Trophoblast cell (in vitro differentiated cells and primary cell): ENCODE data around the gene NALCN.

Source experiments
- DNase-seq, 2 donors: peaks; one replicate each; pipeline ENCODE4 v3.0.0-alpha.2; 2016
- H2AFZ ChIP-seq: 2 replicates; pipeline ENCODE4 v1.6.1; 2013; ENCODE audit warnings: low read length, moderate library complexity, mild to moderate bottlenecking; ENCODE audit not compliant: insufficient read depth, poor library complexity
- H2AK5ac ChIP-seq: 2 replicates; pipeline ENCODE4 v1.6.1; 2013; ENCODE audit warnings: mild to moderate bottlenecking, low read length
- H2BK120ac ChIP-seq: 2 replicates; pipeline ENCODE4 v1.6.1; 2013; ENCODE audit warnings: low read length, mild to moderate bottlenecking, moderate library complexity; ENCODE audit not compliant: insufficient read depth, poor library complexity
- H2BK12ac ChIP-seq: 2 replicates; pipeline ENCODE4 v1.6.1; 2013; ENCODE audit warnings: mild to moderate bottlenecking, low read length, moderate library complexity
- H2BK5ac ChIP-seq: 2 replicates; pipeline ENCODE4 v1.6.1; 2013; ENCODE audit warnings: low read length, low read depth, moderate library complexity, mild to moderate bottlenecking; ENCODE audit not compliant: poor library complexity
- H3K14ac ChIP-seq: 2 replicates; pipeline ENCODE4 v1.6.1; 2013; ENCODE audit warnings: mild to moderate bottlenecking, low read length
- H3K18ac ChIP-seq: 2 replicates; pipeline ENCODE4 v1.6.1; 2013; ENCODE audit warnings: mild to moderate bottlenecking, low read length
- H3K23ac ChIP-seq: 2 replicates; pipeline ENCODE4 v1.6.1; 2013; ENCODE audit warnings: low read length
- H3K27ac ChIP-seq: 2 replicates; pipeline ENCODE4 v1.5.1; 2013; ENCODE audit warnings: low read depth, mild to moderate bottlenecking, inconsistent platforms, low read length, moderate library complexity
- H3K27me3 ChIP-seq: 2 replicates; pipeline ENCODE4 v1.6.1; 2013; ENCODE audit warnings: inconsistent platforms, mild to moderate bottlenecking, low read length, moderate library complexity; ENCODE audit not compliant: insufficient read depth
- H3K36me3 ChIP-seq, 2 experiments: 1 replicate in 1 of 2; 2 replicates in 1 of 2; pipeline ENCODE4 v1.6.1; 2013; ENCODE audit warnings: low read length in 2 of 2, mild to moderate bottlenecking in 2 of 2, moderate library complexity in 1 of 2; ENCODE audit not compliant: insufficient read depth in 2 of 2, control insufficient read depth in 1 of 2
- H3K4ac ChIP-seq: 2 replicates; pipeline ENCODE4 v1.6.1; 2013; ENCODE audit warnings: low read depth, mild to moderate bottlenecking, low read length, moderate library complexity
- H3K4me1 ChIP-seq, 2 experiments: 1 replicate in 1 of 2; 2 replicates in 1 of 2; pipeline ENCODE4 v1.6.1; 2013; ENCODE audit warnings: low read length in 2 of 2, mild to moderate bottlenecking in 2 of 2, moderate library complexity in 1 of 2; ENCODE audit not compliant: insufficient read depth in 2 of 2, control insufficient read depth in 1 of 2
- H3K4me2 ChIP-seq: 2 replicates; pipeline ENCODE4 v1.6.1; 2013; ENCODE audit warnings: inconsistent platforms, mild to moderate bottlenecking, low read length, moderate library complexity
- H3K4me3 ChIP-seq: 2 replicates; pipeline ENCODE4 v1.5.1; 2013; ENCODE audit warnings: mild to moderate bottlenecking, low read depth, low read length, inconsistent platforms
- H3K79me1 ChIP-seq: one replicate; pipeline ENCODE4 v1.6.1; 2013; ENCODE audit warnings: low read length
- H3K79me2 ChIP-seq: 2 replicates; pipeline ENCODE4 v1.6.1; 2013; ENCODE audit warnings: low read length, mild to moderate bottlenecking; ENCODE audit not compliant: control insufficient read depth, insufficient read depth, poor library complexity
- H3K9ac ChIP-seq: 2 replicates; pipeline ENCODE4 v1.6.1; 2013; ENCODE audit warnings: mild to moderate bottlenecking, low read length
- H3K9me3 ChIP-seq: 2 replicates; pipeline ENCODE4 v1.6.1; 2013; ENCODE audit warnings: low read depth, mild to moderate bottlenecking, control low read depth, inconsistent platforms, low read length; ENCODE audit not compliant: insufficient read depth
- H4K12ac ChIP-seq: 2 replicates; pipeline ENCODE4 v1.6.1; 2013; ENCODE audit warnings: low read depth, mild to moderate bottlenecking, low read length, moderate library complexity
- H4K8ac ChIP-seq: 2 replicates; pipeline ENCODE4 v1.6.1; 2013; ENCODE audit warnings: low read depth, mild to moderate bottlenecking, low read length, moderate library complexity
- H4K91ac ChIP-seq: one replicate; pipeline ENCODE4 v1.6.1; 2013; ENCODE audit warnings: low read depth, mild to moderate bottlenecking, low read length, moderate library complexity
- WGBS: extraction: QIAGEN DNeasy Blood & Tissue Kit; methylation state at CpG from one replicate; pipeline ENCODE4 v1.1.7; 2013; ENCODE audit warnings: missing lambda C conversion rate; ENCODE audit not compliant: insufficient read length, insufficient coverage; ENCODE audit errors: extremely low coverage; 5-methylcytosine and 5-hydroxymethylcytosine counted together

NALCN gene

GRCh38 chr13:101210774-101211173 is 205.5 kb downstream of the NALCN start:
- Histone ChIP-seq H3K4ac (no peak overlapping the region), H3K79me1 (no peaks in the 10 kb centered on the region), H3K23ac (no peak overlapping the region), H3K79me2 (no peaks in the 10 kb centered on the region), H3K36me3 (no peaks in the 10 kb centered on the region), H3K4me1 (no peaks in the 10 kb centered on the region), H3K27me3 (no peaks in the 10 kb centered on the region), H2AFZ (no peak overlapping the region), H3K4me3 (no peak overlapping the region), H2BK12ac (no peak overlapping the region), H3K18ac (no peak overlapping the region), H3K9me3 (peaks cover 2% of the 10 kb centered on the region), H3K4me2 (no peak overlapping the region), H3K9ac (no peak overlapping the region), H2BK5ac (no peak overlapping the region), H4K8ac (no peak overlapping the region), H2AK5ac (no peak overlapping the region), H4K12ac (no peak overlapping the region), H3K27ac (no peak overlapping the region), H3K14ac (no peak overlapping the region), H2BK120ac (no peak overlapping the region), H4K91ac (no peak overlapping the region)
- DNase-seq: no peak
- WGBS: no CpG with 5 or more reads among the region's 3 CpGs

- no peak overlapping the region for H2BK120ac ChIP-seq
- no peaks in the 10 kb centered on the region for H3K79me1 ChIP-seq
- H3K27ac ChIP-seq: no peak overlapping the region
- H4K91ac ChIP-seq: no peak overlapping the region
- no peaks in the 10 kb centered on the region for H3K36me3 ChIP-seq
- H2AFZ ChIP-seq: no peak overlapping the region
- H2BK12ac ChIP-seq: no peak overlapping the region
- WGBS: no CpG with 5 or more reads among the region's 4 CpGs
- H3K18ac ChIP-seq: no peak overlapping the region
- no peak overlapping the region for H2BK5ac ChIP-seq
- H4K12ac ChIP-seq: no peak overlapping the region
- H3K9ac ChIP-seq: no peak overlapping the region
- no peak for DNase-seq
- H3K4me1 ChIP-seq: no peaks in the 10 kb centered on the region
- no peak overlapping the region for H2AK5ac ChIP-seq
- H3K23ac ChIP-seq: no peak overlapping the region
- H3K4ac ChIP-seq: no peak overlapping the region
- no peak overlapping the region for H3K4me2 ChIP-seq
- H3K27me3 ChIP-seq: no peaks in the 10 kb centered on the region
- H3K79me2 ChIP-seq: no peaks in the 10 kb centered on the region
- no peak overlapping the region for H4K8ac ChIP-seq
- peaks cover 2% of the 10 kb centered on the region for H3K9me3 ChIP-seq
- no peak overlapping the region for H3K14ac ChIP-seq
- no peak overlapping the region for H3K4me3 ChIP-seq
Measured at GRCh38 chr13:101209206-101209893, 207.0 kb downstream of the NALCN start.

GRCh38 chr13:101205408-101205807 is 210.9 kb downstream of the NALCN start:
- Histone ChIP-seq H3K36me3 (no peaks in the 10 kb centered on the region), H3K18ac (no peak overlapping the region), H3K23ac (no peak overlapping the region), H3K9ac (no peak overlapping the region), H2BK12ac (no peak overlapping the region), H3K4ac (no peak overlapping the region), H2BK5ac (no peak overlapping the region), H2BK120ac (no peak overlapping the region), H3K14ac (no peak overlapping the region), H3K4me1 (no peaks in the 10 kb centered on the region), H3K9me3 (peaks cover 2% of the 10 kb centered on the region), H3K27ac (no peak overlapping the region), H4K8ac (no peak overlapping the region), H2AFZ (no peak overlapping the region), H3K4me3 (no peak overlapping the region), H3K4me2 (no peak overlapping the region), H4K12ac (no peak overlapping the region), H3K79me2 (no peaks in the 10 kb centered on the region), H3K27me3 (no peaks in the 10 kb centered on the region), H4K91ac (no peak overlapping the region), H2AK5ac (no peak overlapping the region), H3K79me1 (no peaks in the 10 kb centered on the region)
- WGBS: no CpG with 5 or more reads among the region's 2 CpGs
- no peak for DNase-seq

GRCh38 chr13:101204270-101205020 is 211.9 kb downstream of the NALCN start:
- no peak overlapping the region for H2BK120ac ChIP-seq
- no peak overlapping the region for H2BK5ac ChIP-seq
- no CpG with 5 or more reads among the region's 1 CpG for WGBS
- no peak overlapping the region for H3K23ac ChIP-seq
- H3K18ac ChIP-seq: no peak overlapping the region
- no peak overlapping the region for H3K27ac ChIP-seq
- H3K27me3 ChIP-seq: no peaks in the 10 kb centered on the region
- no peak overlapping the region for H3K4me3 ChIP-seq
- no peaks in the 10 kb centered on the region for H3K4me1 ChIP-seq
- no peak overlapping the region for H3K14ac ChIP-seq
- H2AFZ ChIP-seq: no peak overlapping the region
- H3K4ac ChIP-seq: no peak overlapping the region
- no peak for DNase-seq
- no peak overlapping the region for H3K4me2 ChIP-seq
- no peak overlapping the region for H2BK12ac ChIP-seq
- H3K79me2 ChIP-seq: no peaks in the 10 kb centered on the region
- H4K91ac ChIP-seq: no peak overlapping the region
- no peak overlapping the region for H4K12ac ChIP-seq
- peaks cover 2% of the 10 kb centered on the region for H3K9me3 ChIP-seq
- H3K36me3 ChIP-seq: no peaks in the 10 kb centered on the region
- H4K8ac ChIP-seq: no peak overlapping the region
- no peak overlapping the region for H2AK5ac ChIP-seq
- no peaks in the 10 kb centered on the region for H3K79me1 ChIP-seq
- H3K9ac ChIP-seq: no peak overlapping the region
